ENCODE results near the gene PLEKHH1.

- TF ChIP-seq CTCF (IDR thresholded peaks at IDR 0.05) (no peak), EZH2phosphoT487 (IDR thresholded peaks at IDR 0.05) (no peak), EZH2 (IDR thresholded peaks at IDR 0.05) (no peak)
Measured at GRCh38 chr14:67528276-67528675, 4.8 kb upstream of the PLEKHH1 start.
